OCI-LY7 (cell line): ENCODE results near the gene TALDO1. TPM values are rescaled to one million over a fixed set of nuclear protein-coding genes. Genes with fewer than 3 reads are reported as not detected.

Experiments
- BruUV-seq: library from RNA; stranded (reverse); fragments of 400-500 nt; replicated peaks from 2 replicates; lab custom pipeline; 2021; lab: Mats Ljungman, UMichigan
- CTCF ChIA-PET: fragments of 300-600 bp; sonication (Branson Sonifier 250); formaldehyde crosslinking; loops from one replicate; lab custom pipeline; 2022; ENCODE audit warnings: antibody characterized with exemption; ENCODE audit not compliant: unreplicated experiment; lab: Charles Lee
- POLR2A ChIA-PET: fragments of 300-600 bp; sonication (Branson Sonifier 250); formaldehyde crosslinking; loops from one replicate; lab custom pipeline; 2022; ENCODE audit warnings: antibody characterized with exemption; lab: Charles Lee
- DNase-seq: peaks from one replicate; pipeline ENCODE4 v3.0.0-alpha.2; 2015; ENCODE audit warnings: low spot score
- H2AFZ ChIP-seq: fragments of 200-600 bp; sonication (generic), shearing (Covaris generic); 2 replicates; pipeline ENCODE4 v1.6.1; 2014; ENCODE audit warnings: mild to moderate bottlenecking, antibody characterized with exemption, low read length, moderate library complexity
- H3K27ac ChIP-seq: fragments of 200-600 bp; sonication (generic); 2 replicates; pipeline ENCODE4 v1.5.1; 2014; ENCODE audit warnings: mixed run types, low read depth, mild to moderate bottlenecking, moderate library complexity, low read length, inconsistent platforms; ENCODE audit not compliant: poor library complexity, severe bottlenecking
- H3K36me3 ChIP-seq: fragments of 200-600 bp; sonication (generic); 2 replicates; pipeline ENCODE4 v1.6.1; 2014; ENCODE audit warnings: mild to moderate bottlenecking, antibody characterized with exemption, low read length, moderate library complexity, mixed read lengths; ENCODE audit not compliant: insufficient read depth
- H3K4me1 ChIP-seq: fragments of 200-600 bp; sonication (generic); 2 replicates; pipeline ENCODE4 v1.5.1; 2014; ENCODE audit warnings: mild to moderate bottlenecking, low read length; ENCODE audit not compliant: insufficient read depth, poor library complexity, severe bottlenecking
- H3K4me2 ChIP-seq: fragments of 200-600 bp; sonication (generic); 2 replicates; pipeline ENCODE4 v1.6.1; 2014; ENCODE audit warnings: mild to moderate bottlenecking, low read length
- H3K4me3 ChIP-seq: fragments of 200-600 bp; sonication (generic); 2 replicates; pipeline ENCODE4 v1.5.1; 2014; ENCODE audit warnings: mild to moderate bottlenecking, low read depth, low read length; ENCODE audit not compliant: poor library complexity, severe bottlenecking
- H3K79me2 ChIP-seq: fragments of 200-600 bp; sonication (generic); 2 replicates; pipeline ENCODE4 v1.6.1; 2016; ENCODE audit warnings: low read depth, mild to moderate bottlenecking, low read length, moderate library complexity, mixed read lengths; ENCODE audit not compliant: insufficient read depth
- H3K9me2 ChIP-seq: fragments of 200-600 bp; sonication (generic); 2 replicates; pipeline ENCODE4 v1.6.1; 2016; ENCODE audit warnings: mild to moderate bottlenecking, low read length, mixed read lengths; ENCODE audit not compliant: insufficient read depth
- H3K9me3 ChIP-seq: fragments of 200-600 bp; sonication (generic); 2 replicates; pipeline ENCODE4 v1.6.1; 2014; ENCODE audit warnings: mild to moderate bottlenecking, mixed run types, low read length, mixed read lengths
- H4K20me1 ChIP-seq: fragments of 200-600 bp; sonication (generic); 2 replicates; pipeline ENCODE4 v1.6.1; 2014; ENCODE audit warnings: mild to moderate bottlenecking, antibody characterized with exemption, low read length, moderate library complexity, mixed read lengths; ENCODE audit not compliant: insufficient read depth
- EZH2phosphoT487 ChIP-seq: fragments of 200-600 bp; sonication (generic); IDR thresholded peaks from 2 replicates; pipeline ENCODE4 v1.6.1; 2018; ENCODE audit warnings: low read depth, borderline replicate concordance, mild to moderate bottlenecking, mixed run types, antibody characterized with exemption, low read length, moderate library complexity, mixed read lengths
- intact Hi-C: fragments of 100-400 bp; cut with micrococcal nuclease; formaldehyde crosslinking; loops from one replicate; pipeline ENCODE4 v1.10.0; 2022; ENCODE audit not compliant: unreplicated experiment
- total RNA-seq, 2 experiments: library from RNA; depleted of rRNA in 1 of 2; stranded (reverse); fragments of >200 nt in 1 of 2; shearing (Covaris generic) in 1 of 2; gene quantifications; 2 replicates each; pipeline ENCODE4 v1.2.3, GENCODE V29; 2014 to 2022
- TF ChIP-seq, protein P1 (sequence below): fragments of 200-600 bp; sonication (generic); conservative IDR thresholded peaks from 2 replicates; pipeline ENCODE4 v1.5.1; 2014; ENCODE audit warnings: mild to moderate bottlenecking, antibody characterized with exemption, low read length, moderate library complexity, mixed read lengths

The TALDO1 gene
- total RNA-seq, 2 experiments from 2014 or later: 172 to 226 TPM

DNA sequence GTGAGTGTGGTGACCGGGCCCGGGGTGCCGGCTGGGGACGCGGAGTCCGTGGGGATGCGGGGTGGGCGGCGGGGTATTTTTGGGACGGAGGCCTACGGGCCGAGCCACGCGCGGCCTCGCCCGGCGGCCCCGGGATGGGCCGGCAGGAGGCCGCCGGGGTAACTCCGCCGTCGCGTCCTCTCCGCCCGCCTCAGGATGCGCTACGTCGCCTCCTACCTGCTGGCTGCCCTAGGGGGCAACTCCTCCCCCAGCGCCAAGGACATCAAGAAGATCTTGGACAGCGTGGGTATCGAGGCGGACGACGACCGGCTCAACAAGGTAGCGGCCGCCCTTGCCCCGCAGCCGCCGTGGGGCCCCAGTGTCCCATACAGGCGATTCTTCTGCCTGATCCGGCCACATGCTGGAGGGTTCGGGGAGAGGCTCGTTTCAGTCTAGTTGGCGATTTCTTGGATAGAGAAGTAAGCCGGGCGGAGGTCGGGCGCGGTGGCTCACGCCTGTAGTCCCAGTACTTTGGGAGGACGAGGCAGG is 62.8 kb downstream of the TALDO1 start:
- DNase-seq: no peak
- no peaks in the 10 kb centered on the region for H3K9me2 ChIP-seq
- intact Hi-C loops: no loop called here
- peaks cover 43% of the 10 kb centered on the region for H3K79me2 ChIP-seq
- peaks cover 49% of the 10 kb centered on the region for H3K36me3 ChIP-seq
- POLR2A ChIA-PET: interaction anchor here (0.8 to 2.0 kb wide), 7 partner anchors 7 to 88 kb away, joined by 3 to 11 read pairs (median 4); partner anchors contain the start of gene PNPLA2
- H4K20me1 ChIP-seq: peaks cover 17% of the 10 kb centered on the region; the same call in 1 of the 2 replicates
- H3K4me1 ChIP-seq: peaks cover 54% of the 10 kb centered on the region
- no peak overlapping the region for H2AFZ ChIP-seq
- peak overlapping the region; percentile 84 for H3K27ac ChIP-seq
- peak overlapping the region; percentile 100 for H3K4me3 ChIP-seq
- CTCF ChIA-PET: interaction anchor here (0.6 kb wide), 1 partner anchor 33 kb away, joined by 4 read pairs; no protein-coding TSS in a partner anchor
- TF ChIP-seq, protein P1, sequence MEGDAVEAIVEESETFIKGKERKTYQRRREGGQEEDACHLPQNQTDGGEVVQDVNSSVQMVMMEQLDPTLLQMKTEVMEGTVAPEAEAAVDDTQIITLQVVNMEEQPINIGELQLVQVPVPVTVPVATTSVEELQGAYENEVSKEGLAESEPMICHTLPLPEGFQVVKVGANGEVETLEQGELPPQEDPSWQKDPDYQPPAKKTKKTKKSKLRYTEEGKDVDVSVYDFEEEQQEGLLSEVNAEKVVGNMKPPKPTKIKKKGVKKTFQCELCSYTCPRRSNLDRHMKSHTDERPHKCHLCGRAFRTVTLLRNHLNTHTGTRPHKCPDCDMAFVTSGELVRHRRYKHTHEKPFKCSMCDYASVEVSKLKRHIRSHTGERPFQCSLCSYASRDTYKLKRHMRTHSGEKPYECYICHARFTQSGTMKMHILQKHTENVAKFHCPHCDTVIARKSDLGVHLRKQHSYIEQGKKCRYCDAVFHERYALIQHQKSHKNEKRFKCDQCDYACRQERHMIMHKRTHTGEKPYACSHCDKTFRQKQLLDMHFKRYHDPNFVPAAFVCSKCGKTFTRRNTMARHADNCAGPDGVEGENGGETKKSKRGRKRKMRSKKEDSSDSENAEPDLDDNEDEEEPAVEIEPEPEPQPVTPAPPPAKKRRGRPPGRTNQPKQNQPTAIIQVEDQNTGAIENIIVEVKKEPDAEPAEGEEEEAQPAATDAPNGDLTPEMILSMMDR: no peak
- no peak for TF ChIP-seq EZH2phosphoT487
- no TSS peak for BruUV-seq
- no peaks in the 10 kb centered on the region for H3K9me3 ChIP-seq
- peak overlapping the region; percentile 71 for H3K4me2 ChIP-seq

DNA sequence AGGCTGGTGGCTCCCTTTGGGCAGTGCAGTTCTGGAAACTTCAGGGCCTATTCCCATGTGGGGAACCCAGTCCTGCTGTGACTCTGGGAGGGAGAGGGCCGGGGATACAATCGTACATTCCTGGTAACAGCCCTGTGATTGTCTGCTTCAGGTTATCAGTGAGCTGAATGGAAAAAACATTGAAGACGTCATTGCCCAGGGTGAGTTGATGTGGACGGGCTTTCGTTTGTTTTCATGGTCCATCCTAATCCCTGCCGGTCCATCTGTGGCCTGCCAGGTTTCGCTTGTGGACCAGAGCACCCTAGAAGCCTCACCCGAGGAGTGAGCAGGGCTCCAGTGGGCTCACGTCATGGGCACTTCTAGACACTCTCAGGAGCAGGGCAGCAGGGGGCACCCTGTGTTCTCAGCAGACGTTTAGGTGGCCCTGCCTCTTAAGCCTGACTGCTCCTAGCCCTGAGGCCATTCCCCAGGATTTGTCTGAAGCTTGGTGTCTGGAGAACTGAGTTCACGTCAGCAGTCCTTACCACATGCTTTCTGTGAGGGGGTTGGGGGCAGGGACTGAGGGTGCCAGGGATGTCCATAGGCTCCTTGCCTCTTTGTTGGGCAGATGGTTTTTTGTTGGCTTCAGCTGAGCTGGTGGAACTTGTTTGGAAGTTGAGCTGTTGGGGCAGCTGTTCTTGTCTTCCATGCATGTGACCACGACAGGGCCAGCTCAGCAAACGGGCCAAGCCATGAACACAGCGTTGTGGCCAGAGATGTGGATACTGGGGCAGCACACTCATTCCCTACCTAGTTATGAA is 64.4 kb downstream of the TALDO1 start:
- Histone ChIP-seq H4K20me1 (peaks cover 17% of the 10 kb centered on the region; the same call in 1 of the 2 replicates), H3K9me2 (no peaks in the 10 kb centered on the region), H3K4me1 (peaks cover 43% of the 10 kb centered on the region), H3K4me3 (peak overlapping the region; percentile 100), H3K9me3 (no peaks in the 10 kb centered on the region), H3K79me2 (peaks cover 43% of the 10 kb centered on the region), H2AFZ (no peak overlapping the region), H3K4me2 (peak overlapping the region; percentile 71), H3K36me3 (peaks cover 62% of the 10 kb centered on the region), H3K27ac (peak overlapping the region; percentile 84)
- TF ChIP-seq EZH2phosphoT487: no peak
- TF ChIP-seq, protein P1: peak; percentile 31; the same call in 1 of the 2 replicates
- intact Hi-C loops: no loop called here
- DNase-seq: no peak
- CTCF ChIA-PET: interaction anchor here (0.9 kb wide), 1 partner anchor 26 kb away, joined by 3 read pairs; no protein-coding TSS in a partner anchor
- no TSS peak for BruUV-seq
- POLR2A ChIA-PET: interaction anchor here (1.8 kb wide), 1 partner anchor 8 kb away, joined by 11 read pairs; the partner anchor contains the start of gene PNPLA2
